HG03280 (cell line): ENCODE measurements around the gene PNRC1.
"Not testable (repeated sequence)": the region's sequence is repeated elsewhere in the genome, so short reads cannot be mapped to it uniquely, and the experiment has no call there.

ENCODE experiments used
- ATAC-seq: cut with Tn5 transposase; IDR thresholded peaks from one replicate; pipeline ENCODE4 v1.9.1; 2021; ENCODE audit warnings: mild to moderate bottlenecking, moderate library complexity; ENCODE audit not compliant: unreplicated experiment

Gene PNRC1

DNA sequence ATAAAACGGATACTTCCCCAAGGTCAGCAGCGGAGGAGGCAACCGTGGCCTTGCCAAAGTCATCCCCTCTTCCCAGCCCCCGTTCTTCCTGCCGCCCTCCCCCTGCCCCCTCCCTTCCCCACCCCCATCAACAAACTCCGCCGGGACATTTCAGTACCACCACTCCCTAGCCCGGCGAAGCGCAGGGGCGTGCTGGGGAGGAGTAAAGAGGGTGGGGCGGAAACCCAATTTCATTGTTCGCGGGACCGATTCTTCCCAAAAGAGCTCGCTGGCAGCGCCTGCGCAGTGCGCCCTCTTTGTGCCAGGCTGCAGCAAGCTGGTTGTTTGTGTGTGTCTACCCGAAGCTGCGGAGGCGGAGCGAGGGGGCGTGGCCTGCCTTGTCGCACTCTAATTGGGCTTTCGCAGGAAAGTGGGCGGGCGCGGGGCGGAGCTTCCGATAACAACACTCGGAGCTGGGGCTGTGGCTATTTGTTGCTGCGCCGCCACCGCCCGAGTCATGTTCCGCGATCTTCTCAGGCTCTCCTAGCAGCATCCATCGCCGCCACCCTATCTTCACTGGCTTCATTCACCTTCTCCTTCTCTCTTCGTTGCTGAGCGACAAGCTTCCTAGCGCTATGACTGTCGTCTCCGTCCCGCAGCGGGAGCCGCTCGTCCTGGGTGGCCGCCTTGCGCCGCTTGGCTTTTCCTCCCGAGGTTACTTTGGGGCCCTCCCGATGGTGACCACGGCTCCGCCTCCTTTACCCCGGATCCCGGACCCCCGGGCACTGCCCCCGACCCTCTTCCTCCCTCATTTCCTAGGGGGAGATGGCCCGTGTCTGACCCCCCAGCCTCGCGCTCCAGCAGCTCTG, at the start of gene PNRC1:
PNRC1 (plus strand) TSS at position 471 of the 848 bp plus-strand sequence; CDS start at position 615, 144 bp downstream.
- ATAC-seq = peak; percentile 73

DNA sequence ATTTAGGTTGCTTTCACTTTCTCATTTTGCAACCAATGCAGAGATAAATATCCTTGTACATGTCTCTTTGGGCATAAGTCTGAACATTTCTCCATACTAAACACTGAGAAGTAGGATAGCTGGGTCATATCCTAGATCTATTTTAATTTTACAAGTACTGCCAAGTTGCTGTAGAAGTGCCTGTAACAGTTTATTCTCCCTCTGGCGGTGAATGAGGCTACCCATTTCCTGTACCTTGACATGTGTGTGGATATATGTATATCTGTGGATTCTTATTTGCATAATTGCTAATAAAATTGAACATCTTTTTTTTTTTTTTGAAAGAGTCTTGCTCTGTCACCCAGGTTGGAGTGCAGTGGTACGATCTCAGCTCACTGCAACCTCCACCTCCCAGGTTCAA, 48.0 kb upstream of the PNRC1 start:
- ATAC-seq = no peak

DNA sequence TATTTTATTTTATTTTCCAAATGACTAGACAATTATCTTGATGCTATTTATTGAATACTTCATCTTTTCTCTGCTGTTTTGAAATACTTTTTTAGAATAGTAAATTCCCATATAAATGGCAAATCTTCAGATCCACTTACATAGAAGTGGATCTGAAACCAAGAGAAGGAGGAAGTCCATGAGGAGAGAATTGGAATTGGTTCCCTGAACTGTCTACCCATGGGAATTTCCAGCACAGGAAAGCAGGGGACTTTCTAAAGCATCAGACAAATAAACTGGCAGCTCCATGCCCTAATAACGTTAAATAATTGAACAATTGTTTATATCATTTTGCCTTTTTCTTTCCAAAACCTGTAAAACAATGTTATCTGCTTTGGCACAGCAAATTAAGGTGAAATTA, 47.1 kb upstream of the PNRC1 start:
- no peak for ATAC-seq

DNA sequence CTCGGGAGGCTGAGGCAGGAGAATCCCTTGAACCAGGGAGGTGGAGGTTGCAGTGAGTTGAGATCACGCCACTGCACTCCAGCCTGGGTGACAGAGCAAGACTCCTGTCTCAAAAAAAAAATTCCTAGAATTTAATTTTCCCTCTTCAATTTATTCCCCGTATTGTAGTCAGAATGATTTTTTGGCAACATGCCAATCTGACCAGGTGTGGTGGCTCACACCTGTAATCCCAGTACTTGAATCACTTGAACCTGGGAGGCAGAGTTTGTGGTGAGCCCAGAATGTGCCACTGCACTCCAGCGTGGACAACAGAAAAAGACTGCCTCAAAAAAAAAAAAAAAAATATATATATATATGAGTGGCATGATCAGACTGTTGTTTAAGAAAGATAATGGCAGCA, 46.4 kb upstream of the PNRC1 start:
- not testable (repeated sequence) for ATAC-seq

DNA sequence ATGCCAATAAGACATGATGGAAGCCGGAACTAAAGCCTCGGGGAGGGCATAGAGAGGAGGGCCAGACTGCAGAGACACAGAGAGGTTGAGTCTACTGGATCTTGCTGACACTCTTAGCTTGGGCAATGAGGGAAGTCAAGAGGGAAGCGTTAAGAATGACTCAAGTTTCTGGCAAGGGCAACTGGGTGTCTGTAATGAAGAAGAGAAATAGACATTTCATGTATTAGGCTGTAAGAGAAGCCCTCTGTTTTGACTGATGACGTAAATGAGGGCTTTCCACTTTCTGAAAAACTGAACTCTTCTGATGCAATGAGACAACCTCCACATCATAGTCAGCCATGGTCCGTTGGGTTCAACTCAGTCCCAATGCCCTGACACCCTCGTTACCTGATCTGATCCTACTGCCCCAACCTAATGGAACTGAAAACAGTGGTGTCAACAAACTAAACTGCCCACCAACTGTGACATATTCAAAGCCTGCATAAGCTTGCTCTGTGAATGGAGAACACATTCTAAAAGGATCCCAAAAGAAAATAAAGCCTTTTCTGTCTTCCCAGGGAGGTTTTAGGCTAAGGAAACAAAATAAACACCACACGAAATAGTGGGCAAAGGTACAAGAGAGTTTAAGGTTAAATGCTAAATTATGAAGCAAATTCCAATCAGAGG, 45.8 kb upstream of the PNRC1 start:
- no peak for ATAC-seq

DNA sequence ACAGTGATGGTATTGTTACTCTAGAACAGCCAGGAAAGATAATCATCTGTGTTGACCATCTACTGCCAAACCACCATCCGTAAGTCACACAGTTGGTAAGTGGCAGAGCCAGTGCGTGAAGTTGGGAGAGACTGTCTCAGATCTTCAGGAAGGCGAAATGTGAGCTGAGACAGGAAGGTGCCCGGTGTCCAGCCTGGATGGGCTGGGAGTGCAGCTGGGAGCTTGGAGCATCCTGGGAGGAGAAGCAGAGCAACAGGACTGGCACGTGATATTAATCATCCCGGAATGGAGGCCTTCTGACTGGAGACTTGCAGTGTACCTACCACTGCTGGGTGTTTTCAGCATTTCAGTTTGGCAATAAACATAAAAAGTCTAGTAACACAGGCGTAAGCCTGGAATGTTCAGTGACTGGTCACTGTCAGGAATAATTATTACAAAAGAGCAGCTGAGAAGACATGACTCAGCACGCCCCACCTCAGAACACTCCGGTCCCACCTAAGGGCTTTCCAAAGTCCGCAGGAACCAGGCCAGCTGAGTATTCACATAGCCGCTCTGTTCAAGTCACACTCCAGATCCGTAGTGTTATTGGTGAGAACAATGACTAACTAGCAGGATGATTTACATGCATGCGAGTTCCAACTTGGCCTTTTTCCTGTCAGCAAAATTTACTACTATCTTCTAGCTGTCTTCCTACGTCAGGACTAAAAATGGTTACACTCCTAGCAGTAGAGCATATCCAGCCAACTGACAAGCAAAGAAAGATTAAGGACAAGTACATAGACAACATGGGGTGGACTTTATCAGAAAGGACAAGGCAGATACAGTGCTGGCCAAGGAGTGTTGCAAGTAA, 45.1 kb upstream of the PNRC1 start:
- no peak for ATAC-seq

DNA sequence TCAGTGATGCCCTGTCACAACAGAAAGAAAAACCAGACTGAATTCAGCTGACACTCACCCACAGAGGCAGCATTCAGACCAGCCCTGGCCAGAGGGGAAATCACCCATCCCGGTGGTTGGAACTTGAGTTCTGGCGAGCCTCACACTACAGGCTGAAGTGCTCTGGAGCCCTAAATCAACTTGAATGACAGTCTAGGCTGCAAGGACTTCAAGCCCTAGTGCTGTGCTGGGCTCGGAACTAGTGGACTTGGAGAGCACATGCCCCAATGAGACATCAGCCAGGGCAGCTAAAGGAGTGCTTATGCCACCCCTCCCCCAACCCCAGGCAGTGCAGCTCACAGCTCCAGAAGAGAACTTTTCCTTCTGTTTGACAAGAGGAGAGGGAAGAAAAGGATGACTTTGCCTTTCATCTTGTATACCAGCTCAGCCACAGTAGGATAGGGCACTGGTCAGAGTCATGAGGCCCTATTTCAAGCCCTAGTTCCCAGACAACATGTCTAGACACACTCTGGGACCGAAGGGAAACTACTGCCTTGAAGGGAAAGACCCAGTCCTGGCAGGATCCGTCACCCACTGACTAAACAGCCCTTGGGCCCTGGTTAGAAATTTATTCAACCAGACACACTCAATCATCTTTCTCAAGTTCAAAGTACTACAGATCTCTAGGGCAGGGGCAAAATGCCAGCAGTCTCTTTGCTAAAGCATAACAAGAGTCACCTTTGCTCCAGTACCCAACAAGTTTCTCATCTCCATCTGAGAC, 43.2 kb upstream of the PNRC1 start:
- ATAC-seq = no peak

DNA sequence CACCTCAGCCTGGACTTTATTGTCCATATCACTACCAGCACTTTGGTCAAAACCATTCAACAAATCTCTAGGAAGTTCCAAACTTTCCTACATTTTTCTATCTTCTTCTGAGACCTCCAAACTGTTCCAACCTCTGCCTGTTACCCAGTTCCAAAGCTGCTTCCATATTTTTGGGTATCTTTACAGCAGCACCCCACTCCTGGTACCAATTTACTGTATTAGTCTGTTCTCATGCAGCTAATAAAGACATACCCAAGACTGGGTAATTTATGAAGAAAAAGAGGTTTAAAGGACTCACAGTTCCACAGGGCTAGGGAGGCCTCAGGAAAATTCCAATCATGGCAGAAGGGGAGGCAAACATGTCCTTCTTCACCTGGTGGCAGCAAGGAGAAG, 42.7 kb upstream of the PNRC1 start:
- ATAC-seq = not testable (repeated sequence)

DNA sequence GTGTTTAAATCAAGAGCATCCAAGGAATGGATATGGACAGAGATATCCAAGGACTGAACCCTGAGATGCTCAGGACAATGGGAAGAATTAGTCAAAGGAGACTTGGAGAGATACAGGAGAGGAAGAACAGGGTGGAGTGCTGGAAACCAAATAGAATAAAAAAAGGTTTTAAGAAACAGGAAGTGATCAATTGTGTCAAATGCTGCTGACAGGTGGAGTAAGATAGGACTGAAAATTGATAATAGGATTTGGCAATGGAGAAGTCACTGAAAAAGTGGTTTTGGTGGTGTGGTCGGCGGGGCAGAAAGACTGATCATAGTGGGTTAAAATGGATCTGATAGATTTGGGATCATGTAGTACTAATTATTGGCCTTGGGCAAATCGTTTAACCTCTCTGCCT, 37.9 kb upstream of the PNRC1 start:
- no peak for ATAC-seq

DNA sequence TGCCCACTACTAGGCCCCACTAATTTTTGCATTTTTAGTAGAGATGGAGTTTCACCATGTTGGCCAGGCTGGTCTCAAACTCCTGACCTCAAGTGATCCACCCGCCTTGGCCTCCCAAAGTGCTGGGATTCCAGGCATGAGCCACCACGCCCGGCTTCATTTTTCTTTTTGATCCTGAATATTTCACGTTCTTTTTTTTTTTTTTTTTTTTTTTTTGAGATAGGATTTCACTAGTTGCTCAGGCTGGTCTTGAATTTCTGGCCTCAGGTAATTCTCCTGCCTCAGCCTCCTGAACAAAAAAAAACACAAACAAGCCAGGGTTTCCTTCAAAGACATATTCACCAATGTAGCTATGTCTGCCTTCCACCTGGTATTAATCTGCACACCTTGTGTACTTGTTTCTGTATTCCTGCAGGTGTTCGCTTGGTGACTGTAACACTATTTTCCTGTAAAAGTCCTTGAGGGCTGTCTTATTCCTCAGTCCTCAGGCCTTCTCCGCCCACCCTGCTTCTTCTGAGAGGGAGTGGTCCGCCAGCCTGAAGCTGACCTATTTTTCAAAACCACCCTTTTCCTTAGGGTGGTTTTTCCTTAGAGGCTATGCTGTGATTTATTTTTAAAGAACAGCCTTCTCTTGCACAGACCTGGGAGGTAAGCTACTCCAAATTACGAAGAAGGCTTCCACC, 36.1 kb upstream of the PNRC1 start:
- no peak for ATAC-seq

DNA sequence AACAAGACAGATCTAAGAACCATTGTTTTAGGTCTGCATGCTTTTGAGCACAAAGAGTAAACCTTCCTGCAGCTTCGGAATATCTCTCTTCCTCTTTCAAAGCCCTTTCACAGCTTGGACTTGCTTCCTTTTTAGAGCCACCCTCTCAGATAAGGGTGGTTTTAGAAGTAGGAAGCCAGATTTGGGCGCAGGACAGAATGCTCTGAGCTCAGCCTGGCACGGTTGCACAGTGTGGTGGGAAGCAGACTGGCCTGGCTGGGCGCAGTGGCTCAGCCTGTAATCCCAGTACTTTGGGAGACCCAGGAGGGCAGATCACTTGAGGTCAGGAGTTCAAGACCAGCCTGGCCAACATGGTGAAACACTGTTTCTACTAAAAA, 35.6 kb upstream of the PNRC1 start:
- no peak for ATAC-seq

DNA sequence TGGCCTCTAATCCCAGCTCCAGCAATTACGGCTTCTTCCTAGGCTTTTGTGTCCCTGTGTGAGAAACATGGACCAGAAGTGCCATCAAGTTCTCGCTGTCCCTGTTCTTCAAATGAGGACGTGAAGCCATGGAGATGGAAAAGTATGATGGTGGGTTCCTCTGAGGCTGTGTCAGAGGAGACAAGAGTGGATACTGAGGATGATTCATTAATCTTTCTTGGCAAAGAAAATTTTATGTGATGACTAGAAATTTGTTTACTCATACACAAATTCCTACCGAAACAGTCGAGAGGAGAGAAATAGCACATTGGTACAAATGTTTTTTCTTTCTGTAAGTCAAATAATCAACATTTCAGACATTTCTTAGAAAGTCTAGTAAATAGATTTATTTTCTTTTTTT, 35.0 kb upstream of the PNRC1 start:
- no peak for ATAC-seq

DNA sequence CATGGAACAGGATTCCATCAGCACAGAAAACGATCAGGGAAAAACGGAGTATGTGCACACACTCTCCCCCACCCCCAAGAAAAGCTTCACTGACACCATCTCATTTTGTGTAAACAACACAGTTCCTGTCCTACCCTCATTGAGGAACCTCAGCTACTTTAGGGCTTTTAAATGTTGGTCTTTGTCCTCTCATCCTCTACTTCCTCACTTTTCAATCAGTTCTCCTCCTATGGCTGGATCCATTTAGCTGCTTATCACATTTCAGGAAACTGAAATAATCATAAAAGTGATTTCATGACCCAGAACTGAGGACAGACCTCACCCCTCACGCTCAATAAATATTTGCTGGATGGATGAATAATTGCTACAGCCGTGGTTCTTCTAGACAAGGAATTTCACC, 33.1 kb upstream of the PNRC1 start:
- ATAC-seq = no peak

DNA sequence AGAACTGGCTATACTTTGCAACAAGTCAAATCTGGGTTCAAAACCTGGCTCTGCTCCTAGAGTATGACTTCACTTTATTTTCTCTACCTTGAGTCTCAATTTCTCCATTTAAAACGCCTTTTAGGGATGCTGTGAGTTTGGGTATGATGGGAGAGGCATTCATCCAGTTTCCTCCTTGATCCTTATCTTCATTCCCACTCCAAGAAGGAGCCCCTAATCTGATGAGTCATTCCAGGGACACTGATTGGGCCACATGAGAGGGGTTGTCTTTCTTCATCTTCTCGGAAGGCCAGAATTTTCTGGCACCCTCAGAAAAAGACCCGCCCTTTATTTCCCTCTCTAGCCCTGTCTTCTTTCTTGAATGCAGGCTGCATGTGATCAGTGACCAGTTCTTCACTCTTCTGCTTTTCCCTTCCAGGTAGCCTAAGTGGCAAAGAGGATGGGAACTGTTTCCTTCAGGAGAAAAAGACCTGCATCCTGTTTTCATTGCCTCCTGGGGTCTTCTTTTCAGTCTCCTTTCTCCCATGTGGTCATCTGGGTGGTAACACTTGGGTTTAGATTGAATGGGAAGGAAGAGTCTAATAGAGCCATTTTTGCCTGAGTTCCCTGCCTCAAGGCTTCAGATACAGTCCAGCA, 32.1 kb upstream of the PNRC1 start:
- ATAC-seq = no peak

DNA sequence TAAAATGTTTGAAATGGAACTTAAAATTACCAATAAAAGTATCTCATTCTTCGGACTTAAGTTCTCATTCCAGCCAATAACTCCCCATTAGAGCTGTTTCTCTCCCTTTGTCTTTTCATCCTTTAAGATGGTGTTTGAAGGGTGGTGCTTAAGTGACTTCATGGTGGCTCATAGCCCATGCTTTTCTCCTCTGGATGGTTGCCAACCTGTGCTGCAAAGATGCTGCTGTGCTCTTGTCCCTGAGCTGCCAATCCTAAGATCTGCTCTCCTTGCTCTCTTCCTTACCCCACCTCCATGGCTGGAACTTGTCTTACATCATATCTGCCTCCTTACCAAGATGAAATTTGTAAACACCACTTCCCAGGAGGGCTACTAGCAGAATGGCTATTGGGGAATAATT, 31.6 kb upstream of the PNRC1 start:
- ATAC-seq = no peak

DNA sequence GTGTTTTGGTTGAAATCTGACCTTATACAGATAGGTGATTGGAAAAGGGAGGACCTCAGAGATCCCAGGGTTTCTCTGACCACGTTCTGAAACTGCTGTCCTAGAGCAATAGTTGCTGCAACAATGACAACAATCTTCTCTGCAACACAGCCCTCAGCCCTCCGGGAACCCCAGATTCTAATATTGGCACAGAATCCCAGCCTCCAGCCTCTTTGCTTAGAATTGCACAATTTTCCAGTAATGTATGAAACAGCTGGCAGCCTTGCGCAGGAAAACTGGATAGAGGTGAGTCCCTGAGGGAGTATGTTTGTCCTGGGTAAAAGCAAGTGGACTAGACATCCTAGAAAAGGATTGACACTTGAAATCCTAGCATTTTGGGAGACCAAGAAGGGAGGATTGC, 30.4 kb upstream of the PNRC1 start:
- ATAC-seq = no peak

DNA sequence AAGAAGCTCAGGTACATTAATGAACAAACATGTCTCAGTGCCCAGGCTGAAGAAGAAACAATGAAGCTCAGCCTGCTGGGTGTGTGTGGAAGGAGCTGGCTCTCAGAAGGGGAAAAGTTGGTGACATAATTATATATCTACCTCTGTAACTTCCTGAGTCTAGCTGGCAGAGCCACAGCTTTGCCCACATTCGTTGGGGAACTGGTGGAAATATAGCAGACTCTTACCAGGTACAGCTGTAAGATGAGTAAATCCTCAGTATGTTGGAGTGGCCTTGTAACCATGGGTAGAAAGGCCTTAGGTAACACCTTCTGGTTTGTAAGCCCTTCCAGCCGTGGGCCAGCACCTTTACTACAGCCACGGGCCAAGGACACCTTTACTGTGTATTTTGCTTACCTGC, 29.9 kb upstream of the PNRC1 start:
- ATAC-seq = no peak

DNA sequence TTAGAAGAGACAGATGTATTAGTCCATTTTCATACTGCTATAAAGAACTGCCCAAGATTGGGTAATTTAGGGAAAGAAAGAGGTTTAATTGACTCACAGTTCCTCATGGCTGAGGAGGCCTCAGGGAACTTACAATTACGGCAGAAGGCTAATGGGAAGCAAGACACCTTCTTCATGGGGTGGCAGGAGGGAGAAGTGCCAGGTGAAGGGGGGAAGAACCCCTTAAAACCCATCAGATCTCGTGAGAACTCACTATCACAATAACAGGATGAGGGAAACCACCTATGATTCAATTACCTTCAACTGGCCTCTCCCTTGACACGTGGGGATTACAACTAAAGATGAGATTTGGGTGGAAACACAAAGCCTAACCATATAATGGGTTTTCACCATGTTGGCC, 28.9 kb upstream of the PNRC1 start:
- no peak for ATAC-seq

DNA sequence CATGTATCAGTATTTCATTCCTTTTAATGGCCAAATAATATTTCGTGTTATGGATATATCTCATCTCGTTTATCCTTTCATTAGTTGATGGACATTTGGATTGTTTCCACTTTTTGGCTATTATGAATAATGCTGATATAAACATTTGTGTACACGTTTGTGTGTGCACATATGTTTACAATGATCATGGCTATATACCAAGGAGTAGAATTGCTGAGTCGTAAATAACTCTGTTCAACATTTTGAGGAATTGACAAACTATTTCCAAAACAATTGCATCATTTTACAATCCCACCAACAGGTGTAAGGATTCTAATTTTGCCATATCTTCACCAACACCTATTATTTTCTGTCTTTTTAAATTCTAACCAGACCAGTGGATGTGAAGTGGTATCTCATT, 26.3 kb upstream of the PNRC1 start:
- ATAC-seq = no peak

DNA sequence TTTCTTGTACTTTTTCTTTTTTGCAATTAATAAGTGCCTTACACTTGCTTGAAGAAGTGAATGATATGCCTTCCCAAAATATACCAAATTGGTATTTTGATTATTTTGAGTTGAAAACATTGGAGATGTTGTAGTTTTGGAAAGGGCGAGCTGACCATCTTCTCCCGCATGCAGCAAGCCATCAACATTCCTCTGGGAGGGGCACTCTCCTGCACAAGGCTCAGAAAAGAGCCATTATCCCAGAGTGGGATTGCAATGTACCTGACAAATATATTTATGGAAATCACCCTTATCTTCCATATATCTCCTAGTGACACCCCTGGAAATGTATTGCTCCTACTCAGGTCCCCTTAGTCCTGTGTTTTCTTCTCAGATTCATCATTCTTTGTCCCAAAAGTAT, 22.8 kb upstream of the PNRC1 start:
- ATAC-seq = no peak
